Mesendoderm (in vitro differentiated cells): ENCODE data around the gene IL17REL.

Experiments used
- DNase-seq: peaks from one replicate; pipeline ENCODE4 v3.0.0; 2013
- H2AK5ac ChIP-seq: 2 replicates; pipeline ENCODE4 v1.6.1; 2013; ENCODE audit warnings: low read length, inconsistent platforms
- H2BK120ac ChIP-seq: 2 replicates; pipeline ENCODE4 v1.6.1; 2013; ENCODE audit warnings: low read depth, mild to moderate bottlenecking, low read length, moderate library complexity, mixed read lengths
- H2BK15ac ChIP-seq: replicated peaks from 2 replicates; pipeline ENCODE4 v1.6.1; 2013; ENCODE audit warnings: low read depth, mild to moderate bottlenecking, moderate library complexity
- H2BK5ac ChIP-seq: 2 replicates; pipeline ENCODE4 v1.6.1; 2013; ENCODE audit warnings: low read length, inconsistent platforms
- H3K18ac ChIP-seq: 2 replicates; pipeline ENCODE4 v1.6.1; 2013; ENCODE audit warnings: mild to moderate bottlenecking, low read length, mixed read lengths
- H3K23ac ChIP-seq: one replicate; pipeline ENCODE4 v1.6.1; 2013; ENCODE audit warnings: low read length
- H3K27ac ChIP-seq: 2 replicates; pipeline ENCODE4 v1.5.1; 2013; ENCODE audit warnings: low read depth, mild to moderate bottlenecking, inconsistent platforms, low read length, moderate library complexity
- H3K27me3 ChIP-seq: 2 replicates; pipeline ENCODE4 v1.6.1; 2013; ENCODE audit warnings: low read length, control low read depth, mild to moderate bottlenecking, inconsistent platforms; ENCODE audit not compliant: insufficient read depth, poor library complexity
- H3K36me3 ChIP-seq: 2 replicates; pipeline ENCODE4 v1.6.1; 2013; ENCODE audit warnings: low read length, inconsistent platforms; ENCODE audit not compliant: control insufficient read depth, insufficient read depth
- H3K4ac ChIP-seq: one replicate; pipeline ENCODE4 v1.6.1; 2013; ENCODE audit warnings: low read depth, mild to moderate bottlenecking, low read length, moderate library complexity
- H3K4me1 ChIP-seq: 2 replicates; pipeline ENCODE4 v1.6.1; 2013; ENCODE audit warnings: low read depth, low read length, inconsistent platforms; ENCODE audit not compliant: control insufficient read depth
- H3K4me2 ChIP-seq: 2 replicates; pipeline ENCODE4 v1.6.1; 2013; ENCODE audit warnings: low read length
- H3K4me3 ChIP-seq: 2 replicates; pipeline ENCODE4 v1.5.1; 2013; ENCODE audit warnings: mild to moderate bottlenecking, low read length
- H3K56ac ChIP-seq: one replicate; pipeline ENCODE4 v1.6.1; 2013; ENCODE audit warnings: low read length
- H3K79me1 ChIP-seq: 2 replicates; pipeline ENCODE4 v1.6.1; 2013; ENCODE audit warnings: low read length, inconsistent platforms
- H3K79me2 ChIP-seq: 2 replicates; pipeline ENCODE4 v1.6.1; 2013; ENCODE audit warnings: mild to moderate bottlenecking, low read length; ENCODE audit not compliant: control insufficient read depth, insufficient read depth
- H3K9ac ChIP-seq: 2 replicates; pipeline ENCODE4 v1.6.1; 2013; ENCODE audit warnings: low read length, inconsistent platforms
- H4K5ac ChIP-seq: one replicate; pipeline ENCODE4 v1.6.1; 2013; ENCODE audit warnings: low read length
- H4K8ac ChIP-seq: one replicate; pipeline ENCODE4 v1.6.1; 2013; ENCODE audit warnings: low read depth, mild to moderate bottlenecking, control low read depth, low read length, moderate library complexity
- WGBS: extraction: QIAGEN DNeasy Blood & Tissue Kit; methylation state at CpG from one replicate; pipeline ENCODE4 v1.1.7; 2013; ENCODE audit warnings: low lambda C conversion rate, missing lambda C conversion rate; ENCODE audit not compliant: insufficient coverage; ENCODE audit errors: extremely low coverage; 5-methylcytosine and 5-hydroxymethylcytosine counted together

The IL17REL gene

GRCh38 chr22:50014655-50015401, 2.3 kb upstream of the IL17REL start:
- Histone ChIP-seq H3K79me1 (no peaks in the 10 kb centered on the region), H3K4ac (no peak overlapping the region), H3K56ac (no peak overlapping the region), H3K23ac (no peak overlapping the region), H3K4me3 (no peak overlapping the region), H2BK120ac (no peak overlapping the region), H2BK5ac (no peak overlapping the region), H2BK15ac (no peak overlapping the region), H3K4me2 (no peak overlapping the region), H4K5ac (no peak overlapping the region), H3K4me1 (no peaks in the 10 kb centered on the region), H3K36me3 (no peaks in the 10 kb centered on the region), H3K79me2 (no peaks in the 10 kb centered on the region), H3K27ac (no peak overlapping the region), H2AK5ac (no peak overlapping the region), H3K9ac (no peak overlapping the region), H3K18ac (no peak overlapping the region), H4K8ac (no peak overlapping the region), H3K27me3 (peaks cover 16% of the 10 kb centered on the region)
- no peak for DNase-seq
- WGBS = no CpG with 5 or more reads among the region's 91 CpGs

- H3K27ac ChIP-seq = no peak overlapping the region
- DNase-seq = no peak
- no peak overlapping the region for H2BK120ac ChIP-seq
Observed at GRCh38 chr22:50014053-50014501, 1.5 kb upstream of the IL17REL start.

GRCh38 chr22:50011447-50012210, 936 bp downstream of the IL17REL start:
- no peak overlapping the region for H3K4me3 ChIP-seq
- DNase-seq = peak; percentile 21
- H2AK5ac ChIP-seq = no peak overlapping the region
- no peak overlapping the region for H3K27ac ChIP-seq
- no peaks in the 10 kb centered on the region for H3K4me1 ChIP-seq
- H3K36me3 ChIP-seq = no peaks in the 10 kb centered on the region
- no peak overlapping the region for H3K4ac ChIP-seq
- H3K18ac ChIP-seq = no peak overlapping the region
- no peak overlapping the region for H4K8ac ChIP-seq
- peaks cover 16% of the 10 kb centered on the region for H3K27me3 ChIP-seq
- no peak overlapping the region for H2BK120ac ChIP-seq
- no peak overlapping the region for H3K4me2 ChIP-seq
- whole genome bisulfite sequencing = no CpG with 5 or more reads among the region's 18 CpGs
- no peak overlapping the region for H2BK15ac ChIP-seq
- peak overlapping the region; percentile 50 for H3K56ac ChIP-seq
- H4K5ac ChIP-seq = no peak overlapping the region
- H3K79me1 ChIP-seq = no peaks in the 10 kb centered on the region
- no peaks in the 10 kb centered on the region for H3K79me2 ChIP-seq
- no peak overlapping the region for H2BK5ac ChIP-seq
- H3K23ac ChIP-seq = no peak overlapping the region
- no peak overlapping the region for H3K9ac ChIP-seq

More at GRCh38 chr22:50014053-50014501, 1.5 kb upstream of the IL17REL start:
- Histone ChIP-seq H2BK5ac (no peak overlapping the region), H4K8ac (no peak overlapping the region), H3K4me2 (no peak overlapping the region), H3K79me1 (no peaks in the 10 kb centered on the region), H3K4me1 (no peaks in the 10 kb centered on the region), H3K18ac (no peak overlapping the region), H2AK5ac (no peak overlapping the region), H3K79me2 (no peaks in the 10 kb centered on the region), H3K9ac (no peak overlapping the region), H3K4me3 (no peak overlapping the region), H3K4ac (no peak overlapping the region), H2BK15ac (no peak overlapping the region), H3K56ac (no peak overlapping the region), H3K36me3 (no peaks in the 10 kb centered on the region), H4K5ac (no peak overlapping the region), H3K27me3 (peaks cover 16% of the 10 kb centered on the region), H3K23ac (no peak overlapping the region)
- no CpG with 5 or more reads among the region's 16 CpGs for WGBS

- Histone ChIP-seq H3K79me1 (no peaks in the 10 kb centered on the region), H2BK15ac (no peak overlapping the region), H3K18ac (no peak overlapping the region), H2BK5ac (no peak overlapping the region), H4K8ac (no peak overlapping the region), H2AK5ac (no peak overlapping the region), H3K9ac (no peak overlapping the region), H3K4me3 (no peak overlapping the region), H3K4ac (no peak overlapping the region), H3K4me2 (no peak overlapping the region), H3K79me2 (no peaks in the 10 kb centered on the region), H3K56ac (peak overlapping the region; percentile 50), H3K4me1 (no peaks in the 10 kb centered on the region), H4K5ac (no peak overlapping the region), H3K27me3 (peaks cover 16% of the 10 kb centered on the region), H3K23ac (no peak overlapping the region), H3K27ac (no peak overlapping the region), H2BK120ac (no peak overlapping the region), H3K36me3 (no peaks in the 10 kb centered on the region)
- no peak for DNase-seq
- WGBS = no CpG with 5 or more reads among the region's 61 CpGs
Observed at GRCh38 chr22:50010676-50011446, 1.7 kb downstream of the IL17REL start.

GRCh38 chr22:50009765-50010675, 2.5 kb downstream of the IL17REL start:
- H4K8ac ChIP-seq = no peak overlapping the region
- no peak overlapping the region for H2BK120ac ChIP-seq
- H3K56ac ChIP-seq = no peak overlapping the region
- no peak for DNase-seq
- H3K4me2 ChIP-seq = no peak overlapping the region
- H3K36me3 ChIP-seq = no peaks in the 10 kb centered on the region
- H3K4ac ChIP-seq = no peak overlapping the region
- no peaks in the 10 kb centered on the region for H3K79me2 ChIP-seq
- H2BK15ac ChIP-seq = no peak overlapping the region
- H2AK5ac ChIP-seq = no peak overlapping the region
- H3K4me3 ChIP-seq = no peak overlapping the region
- no peak overlapping the region for H3K23ac ChIP-seq
- H2BK5ac ChIP-seq = no peak overlapping the region
- no peak overlapping the region for H3K27ac ChIP-seq
- H3K27me3 ChIP-seq = peaks cover 14% of the 10 kb centered on the region
- H3K9ac ChIP-seq = no peak overlapping the region
- H3K4me1 ChIP-seq = no peaks in the 10 kb centered on the region
- H4K5ac ChIP-seq = no peak overlapping the region
- H3K79me1 ChIP-seq = no peaks in the 10 kb centered on the region
- no peak overlapping the region for H3K18ac ChIP-seq
- WGBS = no CpG with 5 or more reads among the region's 46 CpGs
